H9 (cell line): ENCODE data around the gene NEUROD2. TPM values are rescaled to one million over a fixed set of nuclear protein-coding genes. Genes with fewer than 3 reads are reported as not detected.
A peak's percentile ranks its signal among the peaks of the same experiment; 100 is the strongest.

Experiments used
- DNase-seq: peaks from one replicate; pipeline ENCODE4 v3.0.0-alpha.2; 2017
- H2AFZ ChIP-seq: one replicate; pipeline ENCODE4 v1.6.1; 2013; ENCODE audit warnings: mild to moderate bottlenecking, low read length, control low read depth, moderate library complexity
- H2AK5ac ChIP-seq: 2 replicates; pipeline ENCODE4 v1.6.1; 2013; ENCODE audit warnings: low read length, control low read depth, mixed read lengths; ENCODE audit not compliant: insufficient read length
- H2BK120ac ChIP-seq: one replicate; pipeline ENCODE4 v1.6.1; 2013; ENCODE audit warnings: low read depth, mild to moderate bottlenecking, low read length, control low read depth, inconsistent platforms; ENCODE audit not compliant: poor library complexity, severe bottlenecking
- H2BK12ac ChIP-seq: 2 replicates; pipeline ENCODE4 v1.6.1; 2013; ENCODE audit warnings: low read length, control low read depth, mixed read lengths, low read depth; ENCODE audit not compliant: insufficient read length
- H2BK15ac ChIP-seq: 2 replicates; pipeline ENCODE4 v1.6.1; 2013; ENCODE audit warnings: low read depth, low read length, control low read depth
- H2BK20ac ChIP-seq: one replicate; pipeline ENCODE4 v1.6.1; 2013; ENCODE audit warnings: low read depth, mild to moderate bottlenecking, low read length, control low read depth, inconsistent platforms; ENCODE audit not compliant: poor library complexity, severe bottlenecking
- H2BK5ac ChIP-seq: 2 replicates; pipeline ENCODE4 v1.6.1; 2013; ENCODE audit warnings: low read length, control low read depth, mixed read lengths; ENCODE audit not compliant: insufficient read length
- H3K14ac ChIP-seq: 2 replicates; pipeline ENCODE4 v1.6.1; 2013; ENCODE audit warnings: low read length, control low read depth; ENCODE audit not compliant: insufficient read depth
- H3K18ac ChIP-seq: 2 replicates; pipeline ENCODE4 v1.6.1; 2013; ENCODE audit warnings: low read depth, mild to moderate bottlenecking, mixed read lengths, low read length, control low read depth; ENCODE audit not compliant: insufficient read length
- H3K23ac ChIP-seq: 2 replicates; pipeline ENCODE4 v1.6.1; 2013; ENCODE audit warnings: low read length, control low read depth, mixed read lengths, low read depth; ENCODE audit not compliant: insufficient read length
- H3K23me2 ChIP-seq: 2 replicates; pipeline ENCODE4 v1.6.1; 2013; ENCODE audit warnings: low read depth, mild to moderate bottlenecking, mixed read lengths, low read length, control low read depth; ENCODE audit not compliant: insufficient read length, poor library complexity, severe bottlenecking
- H3K27ac ChIP-seq: 2 replicates; pipeline ENCODE4 v1.5.1; 2013; ENCODE audit warnings: low read length, control low read depth, mixed read lengths, low read depth; ENCODE audit not compliant: insufficient read length
- H3K27me3 ChIP-seq: 2 replicates; pipeline ENCODE4 v1.6.1; 2013; ENCODE audit warnings: low read length, control low read depth, inconsistent platforms; ENCODE audit not compliant: insufficient read depth
- H3K4ac ChIP-seq: 2 replicates; pipeline ENCODE4 v1.6.1; 2013; ENCODE audit warnings: low read depth, mild to moderate bottlenecking, control low read depth, inconsistent platforms, low read length, moderate library complexity
- H3K4me1 ChIP-seq: 2 replicates; pipeline ENCODE4 v1.6.1; 2013; ENCODE audit warnings: low read length, control low read depth, inconsistent platforms; ENCODE audit not compliant: insufficient read depth
- H3K4me2 ChIP-seq: 2 replicates; pipeline ENCODE4 v1.6.1; 2013; ENCODE audit warnings: low read length, control low read depth, mixed read lengths; ENCODE audit not compliant: insufficient read length, insufficient read depth
- H3K56ac ChIP-seq: 2 replicates; pipeline ENCODE4 v1.6.1; 2013; ENCODE audit warnings: low read depth, mild to moderate bottlenecking, mixed read lengths, low read length, control low read depth; ENCODE audit not compliant: insufficient read length
- H3K79me1 ChIP-seq: 2 replicates; pipeline ENCODE4 v1.6.1; 2013; ENCODE audit warnings: low read depth, mild to moderate bottlenecking, moderate library complexity, low read length, control low read depth, inconsistent platforms; ENCODE audit not compliant: insufficient read depth, poor library complexity, severe bottlenecking
- H3K79me2 ChIP-seq: 2 replicates; pipeline ENCODE4 v1.6.1; 2013; ENCODE audit warnings: low read length, control low read depth, inconsistent platforms; ENCODE audit not compliant: insufficient read depth
- H3K9ac ChIP-seq: 2 replicates; pipeline ENCODE4 v1.6.1; 2013; ENCODE audit warnings: low read length, control low read depth, mixed read lengths; ENCODE audit not compliant: insufficient read length; ENCODE audit errors: extremely low read depth
- H3K9me3 ChIP-seq: one replicate; pipeline ENCODE4 v1.6.1; 2013; ENCODE audit warnings: low read depth, low read length, inconsistent platforms; ENCODE audit not compliant: control insufficient read depth
- H3T11ph ChIP-seq: one replicate; pipeline ENCODE4 v1.6.1; 2013; ENCODE audit warnings: mild to moderate bottlenecking, low read length, control low read depth, inconsistent platforms
- H4K20me1 ChIP-seq: one replicate; pipeline ENCODE4 v1.6.1; 2013; ENCODE audit not compliant: control insufficient read depth, insufficient read length, insufficient read depth
- H4K5ac ChIP-seq: 2 replicates; pipeline ENCODE4 v1.6.1; 2013; ENCODE audit warnings: low read depth, mild to moderate bottlenecking, mixed read lengths, low read length, control low read depth; ENCODE audit not compliant: insufficient read length
- H4K8ac ChIP-seq: replicated peaks from 2 replicates; pipeline ENCODE4 v1.6.1; 2013; ENCODE audit warnings: low read length, control low read depth, mixed read lengths, low read depth; ENCODE audit not compliant: insufficient read length
- H4K91ac ChIP-seq: 2 replicates; pipeline ENCODE4 v1.6.1; 2013; ENCODE audit warnings: low read depth, mild to moderate bottlenecking, moderate library complexity, mixed read lengths, low read length, control low read depth; ENCODE audit not compliant: insufficient read length
- H3K27ac Mint-ChIP-seq, 3 experiments: 2 replicates in 2 of 3; 3 replicates in 1 of 3; pipeline ENCODE4 v1.8.0; 2020 to 2021; ENCODE audit warnings: mixed read lengths in 3 of 3, mild to moderate bottlenecking in 1 of 3, moderate library complexity in 1 of 3
- H3K27me3 Mint-ChIP-seq: 2 replicates; pipeline ENCODE4 v1.8.0; 2021; ENCODE audit warnings: low read depth, mild to moderate bottlenecking, moderate library complexity, mixed read lengths
- H3K36me3 Mint-ChIP-seq, 3 experiments: 2 replicates in 2 of 3; 3 replicates in 1 of 3; pipeline ENCODE4 v1.8.0; 2020 to 2021; ENCODE audit warnings: low read depth in 3 of 3, mixed read lengths in 3 of 3; ENCODE audit not compliant: insufficient read depth in 1 of 3
- H3K4me1 Mint-ChIP-seq, 2 experiments: 2 replicates each; pipeline ENCODE4 v1.8.0; 2020; ENCODE audit warnings: mixed read lengths in 2 of 2
- H3K4me3 Mint-ChIP-seq, 2 experiments: 2 replicates in 1 of 2; 3 replicates in 1 of 2; pipeline ENCODE4 v1.8.0; 2020 to 2021; ENCODE audit warnings: mild to moderate bottlenecking in 2 of 2, mixed read lengths in 2 of 2, moderate library complexity in 1 of 2
- H3K9me3 Mint-ChIP-seq, 2 experiments: 2 replicates in 1 of 2; 3 replicates in 1 of 2; pipeline ENCODE4 v1.8.0; 2020; ENCODE audit warnings: mild to moderate bottlenecking in 2 of 2, mixed read lengths in 2 of 2, moderate library complexity in 1 of 2
- WGBS: extraction: QIAGEN DNeasy Blood & Tissue Kit; methylation state at CpG from one replicate; pipeline ENCODE4 v1.1.7; 2013; ENCODE audit warnings: missing lambda C conversion rate, low lambda C conversion rate, mixed read lengths; ENCODE audit not compliant: insufficient read length; ENCODE audit errors: extremely low coverage; 5-methylcytosine and 5-hydroxymethylcytosine counted together
- total RNA-seq: library from RNA; stranded (reverse); gene quantifications from 2 replicates; pipeline ENCODE4 v1.2.1, GENCODE V29; 2021
- TF ChIP-seq, protein P1 (sequence below): fragments of 200-600 bp; sonication (generic); conservative IDR thresholded peaks from 3 replicates; pipeline ENCODE4 v1.8.0; 2021; ENCODE audit warnings: antibody characterized with exemption, mild to moderate bottlenecking

Gene NEUROD2
- total RNA-seq, 1 experiment from 2014 or later = not detected

DNA sequence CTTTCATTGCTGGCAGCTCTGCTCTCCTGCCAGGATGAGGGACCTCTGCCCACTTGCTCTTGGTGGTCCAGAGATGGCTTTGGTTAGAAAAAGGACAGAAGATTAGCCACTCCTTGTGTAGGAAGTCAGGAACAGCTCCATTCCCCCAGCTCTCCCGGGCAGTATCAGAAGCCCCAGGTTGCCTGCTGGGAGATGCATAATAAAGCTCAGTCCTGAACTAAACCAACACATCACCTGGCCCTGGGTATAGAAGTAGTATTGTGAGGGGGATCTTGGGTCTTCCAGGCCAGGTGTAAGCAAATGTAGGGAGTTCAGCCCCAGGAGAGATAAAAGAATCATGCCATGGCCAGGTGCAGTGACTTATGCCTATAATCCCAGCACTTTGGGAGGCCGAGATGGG is 52.4 kb downstream of the NEUROD2 start:
- H2BK120ac ChIP-seq = no peak overlapping the region
- no peaks in the 10 kb centered on the region for H3K23me2 ChIP-seq
- no peak overlapping the region for H2AFZ ChIP-seq
- H3K18ac ChIP-seq = no peak overlapping the region
- peaks cover 2% of the 10 kb centered on the region for H3K4me1 ChIP-seq
- H2BK12ac ChIP-seq = no peak overlapping the region
- H3K9me3 Mint-ChIP-seq = no peaks in the 10 kb centered on the region
- H3K27me3 ChIP-seq = no peaks in the 10 kb centered on the region
- H3K56ac ChIP-seq = no peak overlapping the region
- no peak overlapping the region for H2BK15ac ChIP-seq
- H3K9me3 ChIP-seq = no peaks in the 10 kb centered on the region
- no peaks in the 10 kb centered on the region for H3K79me1 ChIP-seq
- H4K20me1 ChIP-seq = peaks cover 2% of the 10 kb centered on the region
- peaks cover 15 to 19% of the 10 kb centered on the region in 2 experiments for H3K4me1 Mint-ChIP-seq
- no peak for DNase-seq
- no peak overlapping the region for H3K27ac ChIP-seq
- TF ChIP-seq, protein P1, sequence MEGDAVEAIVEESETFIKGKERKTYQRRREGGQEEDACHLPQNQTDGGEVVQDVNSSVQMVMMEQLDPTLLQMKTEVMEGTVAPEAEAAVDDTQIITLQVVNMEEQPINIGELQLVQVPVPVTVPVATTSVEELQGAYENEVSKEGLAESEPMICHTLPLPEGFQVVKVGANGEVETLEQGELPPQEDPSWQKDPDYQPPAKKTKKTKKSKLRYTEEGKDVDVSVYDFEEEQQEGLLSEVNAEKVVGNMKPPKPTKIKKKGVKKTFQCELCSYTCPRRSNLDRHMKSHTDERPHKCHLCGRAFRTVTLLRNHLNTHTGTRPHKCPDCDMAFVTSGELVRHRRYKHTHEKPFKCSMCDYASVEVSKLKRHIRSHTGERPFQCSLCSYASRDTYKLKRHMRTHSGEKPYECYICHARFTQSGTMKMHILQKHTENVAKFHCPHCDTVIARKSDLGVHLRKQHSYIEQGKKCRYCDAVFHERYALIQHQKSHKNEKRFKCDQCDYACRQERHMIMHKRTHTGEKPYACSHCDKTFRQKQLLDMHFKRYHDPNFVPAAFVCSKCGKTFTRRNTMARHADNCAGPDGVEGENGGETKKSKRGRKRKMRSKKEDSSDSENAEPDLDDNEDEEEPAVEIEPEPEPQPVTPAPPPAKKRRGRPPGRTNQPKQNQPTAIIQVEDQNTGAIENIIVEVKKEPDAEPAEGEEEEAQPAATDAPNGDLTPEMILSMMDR = no peak
- no peak overlapping the region for H2AK5ac ChIP-seq
- no peak overlapping the region for H3K4me2 ChIP-seq
- H4K91ac ChIP-seq = no peak overlapping the region
- no peak overlapping the region for H3T11ph ChIP-seq
- no peak overlapping the region for H3K23ac ChIP-seq
- no peak overlapping the region for H3K4ac ChIP-seq
- H2BK5ac ChIP-seq = no peak overlapping the region
- no peaks in the 10 kb centered on the region; a peak in 3 of 7 replicates for H3K36me3 Mint-ChIP-seq
- peaks cover 3% of the 10 kb centered on the region for H3K27me3 Mint-ChIP-seq
- no peak overlapping the region for H4K5ac ChIP-seq
- no peak overlapping the region for H3K14ac ChIP-seq
- H4K8ac ChIP-seq = no peak overlapping the region
- H3K9ac ChIP-seq = no peak overlapping the region
- 0 out of 2 replicates have a peak, but pooled peaks cover 1% of the 10 kb centered on the region for H3K79me2 ChIP-seq
- peak overlapping the region in 2 of 3 experiments; percentile 49 to 52; a peak in 3 of 7 replicates for H3K27ac Mint-ChIP-seq
- peak overlapping the region in 1 of 2 experiments; percentile 33; a peak in 1 of 5 replicates for H3K4me3 Mint-ChIP-seq
- H2BK20ac ChIP-seq = no peak overlapping the region
- WGBS = no CpG with 5 or more reads among the region's 2 CpGs

Other genes with a start within 250 kb of the NEUROD2 start
- gene FBXL20, start 206.3 kb downstream of the NEUROD2 start, total RNA-seq = 18.2 and 18.4 TPM in 2 replicates
- 59.2 and 61.3 TPM in 2 replicates for gene MED1, start 156.7 kb downstream of the NEUROD2 start, total RNA-seq
- gene CDK12, start 146.4 kb downstream of the NEUROD2 start, total RNA-seq = 87.6 and 87.9 TPM in 2 replicates
- gene PPP1R1B, start 19.0 kb upstream of the NEUROD2 start, total RNA-seq = 14.7 and 15.5 TPM in 2 replicates
- gene STARD3, start 29.2 kb upstream of the NEUROD2 start, total RNA-seq = 48.2 and 51.3 TPM in 2 replicates
- 2.1 and 2.5 TPM in 2 replicates for gene TCAP, start 57.4 kb upstream of the NEUROD2 start, total RNA-seq
- 2.1 and 2.3 TPM in 2 replicates for gene PNMT, start 60.5 kb upstream of the NEUROD2 start, total RNA-seq
- gene PGAP3, start 80.1 kb upstream of the NEUROD2 start, total RNA-seq = 29.0 and 30.2 TPM in 2 replicates
- gene ERBB2, start 92.1 kb upstream of the NEUROD2 start, total RNA-seq = 216 and 217 TPM in 2 replicates
- 45.2 and 50.8 TPM in 2 replicates for gene MIEN1, start 122.6 kb upstream of the NEUROD2 start, total RNA-seq
- 50.6 and 55.0 TPM in 2 replicates for gene GRB7, start 130.0 kb upstream of the NEUROD2 start, total RNA-seq